ENCODE results near the gene ACOT7.

ACOT7 gene

DNA sequence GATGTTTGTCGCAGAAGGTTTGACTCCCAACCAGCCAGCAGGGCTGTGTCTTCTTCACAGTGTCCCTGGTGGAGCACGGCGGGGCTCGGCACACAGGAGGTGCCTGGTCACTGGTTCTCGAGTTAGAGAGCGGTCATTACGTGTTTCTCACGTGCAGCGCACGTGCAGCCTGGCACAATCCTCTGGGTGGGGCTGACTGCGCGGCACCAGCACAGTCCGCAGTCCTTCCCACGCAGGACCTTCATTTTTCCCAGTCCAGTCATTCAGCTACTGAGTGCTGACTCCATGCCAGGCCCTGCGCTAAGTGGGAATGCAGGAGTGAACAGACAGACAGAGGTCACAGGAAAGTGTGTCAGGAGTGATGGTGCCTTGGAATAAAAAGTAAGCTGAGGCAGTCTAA, 86.5 kb downstream of the ACOT7 start:
- DNase-seq = no peak

- DNase-seq = no peak
These were observed 90.1 kb downstream of the ACOT7 start for GRCh38 chr1:6303397-6304012.

DNA sequence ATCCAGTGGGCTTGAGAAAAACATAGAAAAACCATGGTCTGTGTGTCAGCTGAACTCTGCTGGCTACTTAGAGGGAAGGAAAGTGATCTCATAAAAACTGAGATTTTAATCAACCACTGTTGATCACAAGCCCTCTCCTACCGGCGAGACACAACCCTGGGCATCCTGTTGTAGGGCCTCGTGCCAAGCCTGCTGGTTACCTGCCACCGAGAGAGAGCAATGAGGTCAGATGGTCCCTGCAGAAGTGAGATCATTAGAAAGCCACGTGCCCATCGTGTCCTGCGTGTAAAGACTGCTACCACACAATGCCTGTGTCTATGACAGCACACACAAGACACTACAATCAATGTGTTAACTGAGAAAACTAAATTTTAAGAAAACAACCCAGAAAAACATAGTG, 91.0 kb downstream of the ACOT7 start:
- no peak for DNase-seq

GRCh38 chr1:6301526-6301925, 92.0 kb downstream of the ACOT7 start:
- no peak for DNase-seq

DNA sequence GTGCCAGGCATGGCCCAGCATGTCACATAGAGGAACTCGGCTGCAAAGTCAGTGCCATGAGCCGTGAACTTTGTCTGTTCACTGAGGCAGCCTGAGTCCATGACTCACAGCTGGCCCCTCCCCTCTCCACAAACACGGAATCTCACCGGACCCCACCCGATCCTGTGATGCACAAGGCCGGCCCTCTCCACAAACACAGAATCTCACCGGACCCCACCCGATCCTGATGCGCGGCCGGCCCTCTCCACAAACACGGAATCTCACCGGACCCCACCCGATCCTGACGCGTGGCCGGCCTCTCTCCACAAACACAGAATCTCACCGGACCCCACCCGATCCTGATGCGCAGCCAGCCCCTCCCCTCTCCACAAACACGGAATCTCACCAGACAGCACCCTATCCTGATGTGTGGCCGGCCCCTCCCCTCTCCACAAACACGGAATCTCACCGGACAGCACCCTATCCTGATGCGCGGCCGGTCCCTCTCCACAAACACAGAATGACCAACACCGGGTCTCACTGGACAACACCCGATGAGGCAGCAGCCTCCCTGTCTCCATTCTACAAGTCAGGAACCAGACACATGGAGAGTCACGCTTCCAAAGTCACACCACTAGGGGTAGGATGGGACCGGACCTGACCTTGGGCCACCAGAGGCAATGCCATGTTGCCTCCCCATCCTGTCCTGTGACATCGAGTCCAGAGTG, 93.1 kb downstream of the ACOT7 start:
- DNase-seq = no peak

GRCh38 chr1:6299557-6300165, 93.9 kb downstream of the ACOT7 start:
- no peak for DNase-seq

GRCh38 chr1:6298940-6299465, 94.6 kb downstream of the ACOT7 start:
- DNase-seq = no peak

- DNase-seq = no peak
These were observed 95.0 kb downstream of the ACOT7 start for GRCh38 chr1:6298530-6298929.

DNA sequence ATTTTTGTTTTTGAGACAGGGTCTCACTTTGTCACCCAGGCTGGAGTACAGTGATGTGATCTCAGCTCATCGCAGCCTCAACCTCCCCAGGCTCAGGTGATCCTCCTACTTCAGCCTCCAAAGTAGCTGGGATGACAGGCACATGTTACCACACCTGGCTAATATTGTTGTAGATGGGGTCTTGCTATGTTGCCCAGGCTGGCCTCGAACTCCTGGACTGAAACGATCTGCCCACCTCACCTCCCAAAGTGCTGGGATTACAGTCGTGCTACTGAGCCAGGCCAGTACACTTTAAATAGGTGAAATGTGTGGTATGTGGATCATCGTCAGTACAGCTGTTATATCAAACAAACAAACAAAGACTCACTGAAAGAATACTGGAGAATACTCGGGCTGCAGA, 97.7 kb downstream of the ACOT7 start:
- DNase-seq = no peak

GRCh38 chr1:6294890-6295556, 98.5 kb downstream of the ACOT7 start:
- no peak for DNase-seq

DNA sequence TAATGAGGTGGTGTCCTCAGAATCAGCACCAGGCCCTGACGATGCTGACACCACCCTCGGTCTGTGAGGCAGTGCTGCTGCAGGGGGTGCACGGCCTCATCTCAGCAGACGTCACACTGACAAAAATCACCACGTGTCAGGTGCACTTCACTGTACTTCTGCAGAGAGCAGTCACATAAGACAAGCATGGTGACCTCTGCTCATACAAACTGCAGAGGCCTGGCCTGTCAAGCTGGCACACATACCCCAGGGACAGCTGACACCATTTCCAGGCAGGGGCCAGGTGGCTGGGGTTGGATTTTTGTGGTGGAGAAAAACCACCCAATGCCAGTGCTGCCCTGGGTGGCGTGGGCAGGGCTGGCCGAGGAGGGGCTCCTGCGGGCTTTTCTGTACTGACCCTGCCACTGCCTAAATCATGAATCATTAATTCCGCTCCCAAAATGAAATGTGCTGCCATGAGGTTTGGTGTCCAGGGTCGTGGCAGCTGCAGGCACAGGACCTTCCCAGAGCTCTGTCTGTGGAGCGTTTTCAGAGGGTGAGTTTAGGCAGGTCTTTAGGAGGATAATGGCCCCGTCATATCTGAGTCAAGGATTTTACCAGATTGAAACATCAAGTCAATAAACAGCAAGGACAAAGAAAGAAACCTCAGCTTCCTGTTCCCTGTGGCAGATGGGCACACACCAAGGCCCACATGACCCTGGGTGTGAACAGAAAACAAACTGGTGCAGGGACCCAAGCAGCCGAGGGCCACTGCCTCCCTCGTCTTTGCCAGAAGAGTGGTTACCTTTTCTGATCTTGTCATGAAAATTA, 99.3 kb downstream of the ACOT7 start:
- DNase-seq = no peak

- no peak for DNase-seq
These were observed 101.5 kb downstream of the ACOT7 start for GRCh38 chr1:6292102-6292501.

DNA sequence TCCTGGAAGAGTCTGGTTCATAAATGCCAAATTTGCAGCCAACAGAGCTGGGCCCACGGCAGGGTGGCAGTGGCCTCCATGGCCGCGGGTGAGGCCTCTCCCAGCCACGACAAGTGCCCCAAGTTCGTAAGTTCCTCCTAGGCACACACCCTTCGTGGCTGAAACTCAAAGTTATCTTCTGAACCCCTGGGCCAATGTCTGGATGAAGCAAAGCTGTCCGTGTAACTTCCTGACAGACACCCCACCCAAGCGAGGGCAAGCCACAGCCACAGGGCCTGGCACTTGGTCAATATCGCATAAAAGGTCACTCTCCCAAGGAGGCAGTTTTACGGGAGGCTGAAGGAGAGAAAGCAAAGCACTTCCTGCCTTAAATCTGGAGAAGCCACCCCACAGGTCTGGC, 104.9 kb downstream of the ACOT7 start:
- no peak for DNase-seq

GRCh38 chr1:6288026-6288425, 105.5 kb downstream of the ACOT7 start:
- no peak for DNase-seq

- DNase-seq = no peak
These were observed 106.1 kb downstream of the ACOT7 start for GRCh38 chr1:6287431-6287886.

DNA sequence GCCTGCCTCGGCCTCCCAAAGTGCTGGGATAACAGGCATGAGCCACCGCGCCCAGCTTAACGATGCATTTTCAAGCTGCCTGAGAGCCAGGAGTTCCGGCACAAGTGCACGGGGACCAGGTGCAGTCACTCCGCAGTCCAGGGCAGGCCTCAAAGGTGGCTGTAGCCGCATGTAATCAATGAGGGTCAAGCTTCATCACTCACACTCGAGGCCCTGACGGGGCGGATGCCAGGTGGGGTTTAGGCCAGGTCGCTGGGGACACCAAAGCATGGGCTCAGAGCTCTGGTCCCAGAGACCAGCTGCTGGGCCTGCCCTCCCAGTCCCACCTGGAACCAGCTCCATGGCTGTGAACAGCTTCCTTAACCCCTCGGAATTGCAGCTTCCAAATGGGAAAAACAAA, 106.5 kb downstream of the ACOT7 start:
- no peak for DNase-seq

- DNase-seq = no peak
These were observed 107.3 kb downstream of the ACOT7 start for GRCh38 chr1:6286266-6286665.

GRCh38 chr1:6285336-6285735, 108.2 kb downstream of the ACOT7 start:
- DNase-seq = no peak

GRCh38 chr1:6282577-6283270, 110.8 kb downstream of the ACOT7 start:
- no peak for DNase-seq

- DNase-seq = no peak
These were observed 111.8 kb downstream of the ACOT7 start for GRCh38 chr1:6281511-6282402.

All from stimulated activated CD4-positive, alpha-beta T cell treated with anti-CD3 and anti-CD28 coated beads, Interleukin-4, amount 100 ng/mL, for 24 hours (primary cell).